Lung (tissue), 12 donors: Measurements from ENCODE around the gene CDC42SE2. TPM values are rescaled to one million over a fixed set of nuclear protein-coding genes. Genes with fewer than 3 reads are reported as not detected.

Experiments
- ATAC-seq: fragments of 200-7000 bp; cut with Tn5 transposase; one replicate; pipeline ENCODE4 v1.9.1; 2020; ENCODE audit warnings: moderate number of reproducible peaks; ENCODE audit not compliant: insufficient read depth, low FRiP score
- DNase-seq, 3 donors: peaks; one replicate each; pipeline ENCODE4 v3.0.0-alpha.2; 2013 to 2017
- H3K27ac ChIP-seq, 2 donors: one replicate each; pipeline ENCODE4 v1.5.1; 2013; ENCODE audit warnings: mild to moderate bottlenecking in 2 of 2, moderate library complexity in 2 of 2, control low read depth in 1 of 2, inconsistent platforms in 1 of 2, low read depth in 1 of 2, low read length in 1 of 2
- H3K27me3 ChIP-seq, 3 donors: one replicate each; pipeline ENCODE4 v1.5.1; 2013; ENCODE audit warnings: low read length in 2 of 3; ENCODE audit not compliant: control insufficient read depth in 3 of 3, insufficient read depth in 3 of 3
- H3K36me3 ChIP-seq, 4 donors: one replicate each; pipeline ENCODE4 v1.5.1; 2013; ENCODE audit warnings: low read length in 4 of 4, mild to moderate bottlenecking in 1 of 4, moderate library complexity in 1 of 4; ENCODE audit not compliant: control insufficient read depth in 4 of 4, insufficient read depth in 4 of 4
- H3K4me1 ChIP-seq, 5 donors: one replicate each; pipeline ENCODE4 v1.5.1; 2013; ENCODE audit warnings: low read length in 5 of 5, mild to moderate bottlenecking in 2 of 5, moderate library complexity in 1 of 5; ENCODE audit not compliant: control insufficient read depth in 5 of 5, insufficient read depth in 5 of 5
- H3K4me3 ChIP-seq: one replicate; pipeline ENCODE4 v1.5.1; 2013; ENCODE audit warnings: mild to moderate bottlenecking, control low read depth, moderate library complexity
- H3K9ac ChIP-seq, 2 donors: one replicate each; pipeline ENCODE4 v1.5.1; 2013; ENCODE audit warnings: low read length in 2 of 2, control low read depth in 1 of 2; ENCODE audit not compliant: insufficient read depth in 1 of 2
- H3K9me3 ChIP-seq, 4 donors: one replicate each; pipeline ENCODE4 v1.5.1; 2013; ENCODE audit warnings: low read length in 3 of 4, mild to moderate bottlenecking in 1 of 4, moderate library complexity in 1 of 4; ENCODE audit not compliant: control insufficient read depth in 4 of 4, insufficient read depth in 3 of 4
- WGBS, 2 donors: extraction: QIAGEN DNeasy Blood & Tissue Kit; methylation state at CpG; one replicate each; pipeline ENCODE4 v1.1.7; 2013; 5-methylcytosine and 5-hydroxymethylcytosine counted together
- polyA plus RNA-seq, 2 donors: library from polyadenylated mRNA; stranded (reverse); fragments of 200-250 nt; gene quantifications; one replicate each; pipeline ENCODE4 v1.2.1, GENCODE V29; 2013
- total RNA-seq, 2 donors: library from RNA; depleted of rRNA in 1 of 2; stranded (reverse); fragments of >200 nt in 1 of 2; gene quantifications; one replicate each; pipeline ENCODE4 v1.2.1, GENCODE V29; 2014 to 2021
- TF ChIP-seq, protein P1 (sequence below): IDR thresholded peaks from 2 replicates; pipeline ENCODE4 v1.5.1; 2012; ENCODE audit warnings: mild to moderate bottlenecking; ENCODE audit errors: control extremely low read depth, extremely low read depth
- donor health status: control.
- donor health status: control.
- donor health status: Bipolar disorder and iron deficiency.
- donor health status: healthy.
- donor health status: DM: yes; HTN: yes; CAD: no.

Gene CDC42SE2
- total and polyA plus RNA-seq, 4 donors = 18.1 to 58.9 (median 28.4) TPM

DNA sequence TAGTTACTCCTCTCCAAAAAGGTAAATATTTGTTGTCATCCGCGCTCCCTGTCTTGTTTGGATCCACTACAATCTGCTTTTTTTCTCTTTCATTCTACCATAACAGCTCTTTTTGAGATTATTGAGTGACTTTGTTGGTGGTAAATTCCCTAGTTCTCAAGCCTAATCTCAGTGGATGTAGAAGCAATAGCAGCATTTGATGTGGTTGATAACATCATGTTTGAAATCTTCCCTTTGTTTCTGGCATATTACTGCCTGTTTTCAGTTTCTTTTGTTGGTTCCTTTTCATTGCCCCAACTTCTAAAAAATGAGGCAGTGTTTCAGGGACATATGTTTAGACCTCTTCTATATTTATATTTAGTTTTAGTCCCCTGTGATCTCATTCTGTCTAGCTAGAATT is 8.9 kb downstream of the CDC42SE2 start:
- peaks cover 0 to 2% (median 0%) of the 10 kb centered on the region in 5 donors for H3K4me1 ChIP-seq
- DNase-seq = no peak
- no peak for ATAC-seq
- H3K36me3 ChIP-seq = peaks cover 0 to 2% (median 0%) of the 10 kb centered on the region in 4 donors
- TF ChIP-seq, protein P1, sequence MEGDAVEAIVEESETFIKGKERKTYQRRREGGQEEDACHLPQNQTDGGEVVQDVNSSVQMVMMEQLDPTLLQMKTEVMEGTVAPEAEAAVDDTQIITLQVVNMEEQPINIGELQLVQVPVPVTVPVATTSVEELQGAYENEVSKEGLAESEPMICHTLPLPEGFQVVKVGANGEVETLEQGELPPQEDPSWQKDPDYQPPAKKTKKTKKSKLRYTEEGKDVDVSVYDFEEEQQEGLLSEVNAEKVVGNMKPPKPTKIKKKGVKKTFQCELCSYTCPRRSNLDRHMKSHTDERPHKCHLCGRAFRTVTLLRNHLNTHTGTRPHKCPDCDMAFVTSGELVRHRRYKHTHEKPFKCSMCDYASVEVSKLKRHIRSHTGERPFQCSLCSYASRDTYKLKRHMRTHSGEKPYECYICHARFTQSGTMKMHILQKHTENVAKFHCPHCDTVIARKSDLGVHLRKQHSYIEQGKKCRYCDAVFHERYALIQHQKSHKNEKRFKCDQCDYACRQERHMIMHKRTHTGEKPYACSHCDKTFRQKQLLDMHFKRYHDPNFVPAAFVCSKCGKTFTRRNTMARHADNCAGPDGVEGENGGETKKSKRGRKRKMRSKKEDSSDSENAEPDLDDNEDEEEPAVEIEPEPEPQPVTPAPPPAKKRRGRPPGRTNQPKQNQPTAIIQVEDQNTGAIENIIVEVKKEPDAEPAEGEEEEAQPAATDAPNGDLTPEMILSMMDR = no peak
- no peak overlapping the region for H3K4me3 ChIP-seq
- 88 to 95% methylated on average over 2 of the region's 2 CpGs for WGBS, 2 donors
- H3K9ac ChIP-seq = no peak overlapping the region
- no peaks in the 10 kb centered on the region for H3K27me3 ChIP-seq
- no peak overlapping the region for H3K27ac ChIP-seq
- H3K9me3 ChIP-seq = no peaks in the 10 kb centered on the region

DNA sequence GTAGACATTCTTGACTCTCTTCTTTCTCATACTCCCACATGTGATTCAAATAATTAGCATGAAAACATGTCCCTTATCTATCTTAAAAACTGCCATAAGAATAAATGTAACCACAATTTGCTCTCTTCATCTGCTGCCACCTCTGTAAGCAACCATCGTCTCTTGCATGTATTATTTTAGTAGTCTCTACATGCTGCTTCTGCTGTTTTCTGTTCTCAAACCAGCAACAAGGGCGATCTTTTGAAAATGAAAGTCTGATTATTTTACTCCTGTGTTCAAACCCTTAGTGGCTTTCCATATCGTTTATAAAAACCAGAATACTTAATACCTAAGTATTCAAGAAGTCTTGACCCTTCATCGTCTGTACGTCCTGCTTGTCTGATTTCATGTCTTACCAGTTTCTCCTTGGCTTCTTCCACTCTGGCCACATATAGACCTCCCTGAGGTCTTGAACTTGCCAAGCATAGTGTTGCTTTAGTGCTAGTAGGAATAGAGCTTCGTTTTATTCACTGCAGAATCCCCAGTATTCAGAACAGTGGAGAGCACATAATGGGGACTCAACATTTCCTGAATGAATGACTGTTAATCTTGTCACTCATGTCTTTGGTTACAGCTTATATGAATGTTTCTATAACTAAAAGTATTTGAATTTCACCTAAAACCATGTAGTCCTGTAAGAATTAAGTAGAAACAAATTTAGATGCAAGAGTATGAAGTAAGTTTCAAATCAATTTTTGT is 10.6 kb downstream of the CDC42SE2 start:
- Histone ChIP-seq H3K27ac (no peak overlapping the region), H3K36me3 (peaks cover 0 to 2% (median 0%) of the 10 kb centered on the region in 4 donors), H3K4me1 (peaks cover 0 to 3% (median 0%) of the 10 kb centered on the region in 5 donors), H3K9ac (no peak overlapping the region), H3K9me3 (no peaks in the 10 kb centered on the region), H3K4me3 (no peak overlapping the region), H3K27me3 (no peaks in the 10 kb centered on the region)
- DNase-seq (no peak), ATAC-seq (no peak)
- WGBS, 2 donors = 79 to 81% methylated on average over 6 of the region's 6 CpGs
- TF ChIP-seq, protein P1 = no peak

DNA sequence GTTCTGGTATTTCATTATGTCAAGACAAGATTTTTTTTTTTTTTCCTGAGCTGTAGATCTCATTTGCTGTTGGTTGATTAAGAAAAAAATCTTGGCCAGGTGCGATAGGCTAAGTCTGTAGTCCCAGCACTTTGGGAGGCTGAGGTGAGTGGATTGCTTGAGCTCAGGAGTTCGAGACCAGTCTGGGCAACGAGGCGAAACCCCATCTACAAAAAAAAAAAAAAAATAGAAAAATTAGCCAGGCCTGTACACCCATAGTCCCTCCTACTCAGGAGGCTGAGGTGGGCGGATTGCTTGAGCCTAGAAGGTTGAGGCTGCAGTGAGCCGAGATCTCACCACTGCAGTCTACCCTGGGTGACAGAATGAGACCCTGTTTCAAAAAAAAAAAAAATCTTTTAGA is 12.2 kb downstream of the CDC42SE2 start:
- no peak overlapping the region for H3K27ac ChIP-seq
- H3K9me3 ChIP-seq = no peaks in the 10 kb centered on the region
- H3K9ac ChIP-seq = no peak overlapping the region
- TF ChIP-seq, protein P1 = no peak
- WGBS, 2 donors = 89 to 96% methylated on average over 6 of the region's 6 CpGs
- no peak overlapping the region for H3K4me3 ChIP-seq
- peaks cover 0 to 2% (median 0%) of the 10 kb centered on the region in 4 donors for H3K36me3 ChIP-seq
- no peak for ATAC-seq
- H3K27me3 ChIP-seq = no peaks in the 10 kb centered on the region
- H3K4me1 ChIP-seq = peaks cover 0 to 3% (median 2%) of the 10 kb centered on the region in 5 donors
- no peak for DNase-seq
